PFSK-1 (cell line): ENCODE measurements around the gene BRAT1.

Experiments used
- FOXP2 ChIP-seq: optimal IDR thresholded peaks from 2 replicates; pipeline ENCODE3; 2011; ENCODE audit warnings: borderline replicate concordance, control low read depth, inconsistent platforms; ENCODE audit not compliant: insufficient read depth; ENCODE audit errors: extremely low read length, extremely low read depth
- REST ChIP-seq, 2 experiments: IDR thresholded peaks; 2 replicates each; pipeline versions ENCODE4 v1.6.1 to v1.8.0; 2011 to 2012; ENCODE audit warnings: low read depth in 2 of 2, low read length in 2 of 2, control low read depth in 1 of 2, inconsistent platforms in 1 of 2, mild to moderate bottlenecking in 1 of 2, moderate library complexity in 1 of 2; ENCODE audit not compliant: insufficient read depth in 1 of 2
- TAF1 ChIP-seq: IDR thresholded peaks from 2 replicates; pipeline ENCODE4 v1.6.1; 2012; ENCODE audit warnings: low read length, control low read depth, borderline replicate concordance; ENCODE audit not compliant: insufficient read depth

DNA sequence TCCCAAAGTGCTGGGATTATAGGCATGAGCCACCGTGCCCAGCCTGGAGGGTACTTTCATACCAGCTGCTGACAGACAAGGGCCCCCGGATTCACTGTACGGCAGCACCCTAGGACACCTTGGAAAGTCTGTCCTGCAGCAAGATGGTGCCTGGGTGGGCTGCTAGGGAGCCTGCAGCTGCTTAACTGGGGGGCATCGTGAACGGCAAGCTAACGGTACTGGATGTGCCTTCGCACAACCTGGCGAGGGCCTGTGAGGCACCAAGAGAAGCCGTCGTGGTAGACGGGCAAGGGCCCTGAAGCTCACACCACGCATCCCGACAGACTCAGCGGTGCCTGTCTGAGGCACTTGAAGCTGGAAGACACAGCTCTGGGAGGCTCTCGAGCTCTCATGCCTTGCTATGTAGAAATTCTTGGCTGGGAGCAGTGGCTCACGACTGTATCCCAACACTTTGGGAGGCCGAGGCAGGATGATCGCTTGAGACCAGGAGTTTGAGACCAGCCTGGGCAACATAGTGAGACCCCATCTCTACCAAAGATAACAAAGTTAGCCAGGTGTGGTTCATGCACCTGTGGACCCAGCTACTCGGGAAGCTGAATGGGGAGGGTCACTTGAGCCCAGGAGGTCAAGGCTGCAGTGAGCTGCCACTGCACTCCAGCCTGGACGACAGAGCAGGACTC, 9.4 kb downstream of the BRAT1 start:
- TF ChIP-seq REST (IDR thresholded peaks at IDR 0.05; ENCODE audit: insufficient read depth in 1 of 2, low read depth in 2 of 2, low read length in 2 of 2) (no peak), TAF1 (no peak), FOXP2 (no peak)
